NCI-H510A treated with DMSO at 0.1 percent for 48 hours (cell line): ENCODE results near the gene IL1RAPL2.
"Not testable (repeated sequence)": the region's sequence is repeated elsewhere in the genome, so short reads cannot be mapped to it uniquely, and the experiment has no call there.

Source experiments
- DNase-seq: peaks from one replicate; lab custom pipeline; 2025; lab: John Stamatoyannopoulos, UW

IL1RAPL2 gene

DNA sequence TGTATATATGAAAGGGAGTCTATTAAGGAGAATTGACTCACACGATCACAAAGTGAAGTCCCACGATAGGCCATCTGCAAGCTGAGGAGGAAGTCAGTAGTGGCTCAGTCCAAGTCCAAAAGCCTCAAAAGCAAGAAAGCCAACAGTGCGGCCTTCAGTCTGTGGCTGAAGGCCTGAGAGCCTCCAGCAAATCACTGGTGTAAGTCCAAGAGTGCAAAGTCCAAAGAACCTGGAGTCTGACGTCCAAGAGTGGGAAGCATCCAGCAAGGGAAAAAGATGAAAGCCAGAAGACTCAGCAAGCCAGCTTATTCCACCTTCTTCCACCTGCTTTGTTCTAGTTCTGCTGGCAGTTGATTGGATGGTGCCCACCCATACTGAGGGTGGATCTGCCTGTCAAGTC lies 104.1 kb downstream of the IL1RAPL2 start:
- DNase-seq, result no peak

DNA sequence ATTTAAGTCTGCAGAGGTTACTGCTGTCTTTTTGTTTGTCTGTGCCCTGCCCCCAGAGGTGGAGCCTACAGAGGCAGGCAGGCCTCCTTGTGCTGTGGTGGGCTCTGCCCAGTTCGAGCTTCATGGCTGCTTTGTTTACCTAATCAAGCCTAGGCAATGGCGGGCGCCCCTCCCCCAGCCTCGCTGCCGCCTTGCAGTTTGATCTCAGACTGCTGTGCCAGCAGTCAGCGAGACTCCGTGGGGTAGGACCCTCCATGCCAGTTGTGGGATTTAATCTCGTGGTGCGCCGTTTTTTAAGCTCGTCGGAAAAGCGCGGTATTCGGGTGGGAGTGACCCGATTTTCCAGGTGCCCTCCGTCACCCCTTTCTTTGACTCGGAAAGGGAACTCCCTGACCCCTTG lies 111.5 kb downstream of the IL1RAPL2 start:
- DNase-seq, result not testable (repeated sequence)

DNA sequence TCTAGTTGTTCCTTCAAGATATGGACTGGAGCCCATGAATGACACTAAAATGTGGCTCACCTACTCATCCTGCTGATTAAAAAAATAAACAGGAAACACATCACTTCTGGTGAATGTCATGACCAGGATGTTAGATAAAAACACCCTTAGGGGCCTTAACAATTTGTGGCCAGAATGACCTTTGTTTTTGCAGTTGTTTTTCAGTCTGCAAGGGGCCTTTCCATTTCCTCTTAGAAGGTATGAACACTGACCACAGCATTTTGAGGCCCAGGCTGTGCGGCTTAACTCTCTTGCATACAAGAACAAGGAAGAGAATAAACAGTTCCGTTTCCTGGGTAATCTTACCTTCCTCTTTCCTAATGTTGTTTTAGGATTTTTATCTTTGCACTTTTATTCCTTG lies 113.2 kb downstream of the IL1RAPL2 start:
- DNase-seq, result no peak

DNA sequence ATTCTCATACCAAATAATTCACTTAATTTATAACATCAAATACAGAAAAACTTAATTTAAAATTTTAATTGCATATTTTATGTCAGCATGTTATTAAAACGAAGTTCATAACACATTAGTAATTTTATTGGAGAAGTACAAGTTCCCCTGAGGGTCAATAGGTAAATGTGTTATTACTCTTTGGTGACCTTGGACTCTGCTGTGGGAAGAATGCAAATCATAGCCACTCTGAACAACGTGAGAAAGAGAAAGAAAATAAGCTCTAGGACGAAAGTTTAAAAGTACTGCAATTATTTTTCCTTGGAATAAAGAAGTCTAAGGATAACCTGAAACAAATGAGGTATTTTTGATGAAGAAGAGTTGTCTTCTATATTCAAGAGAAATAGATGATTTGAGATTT lies 115.2 kb downstream of the IL1RAPL2 start:
- no peak for DNase-seq

DNA sequence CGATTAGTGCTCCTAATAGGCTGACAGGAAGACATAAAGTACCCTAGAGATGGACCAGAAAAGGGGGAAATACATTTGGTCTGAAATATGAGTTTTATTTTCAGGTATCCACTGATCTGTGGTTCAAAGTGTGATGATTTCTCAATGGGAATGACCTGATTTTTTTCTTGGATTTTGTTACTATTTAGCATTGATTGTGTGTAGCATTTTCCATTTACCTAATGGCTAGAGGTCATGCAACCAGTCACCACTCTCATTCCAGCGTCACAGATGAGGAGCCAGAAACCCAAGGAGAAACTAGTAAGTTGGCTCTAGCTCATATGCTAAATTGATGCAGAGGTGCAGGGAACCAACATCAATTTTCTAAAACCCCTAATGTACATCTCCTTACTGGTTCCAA lies 118.1 kb downstream of the IL1RAPL2 start:
- no peak for DNase-seq

DNA sequence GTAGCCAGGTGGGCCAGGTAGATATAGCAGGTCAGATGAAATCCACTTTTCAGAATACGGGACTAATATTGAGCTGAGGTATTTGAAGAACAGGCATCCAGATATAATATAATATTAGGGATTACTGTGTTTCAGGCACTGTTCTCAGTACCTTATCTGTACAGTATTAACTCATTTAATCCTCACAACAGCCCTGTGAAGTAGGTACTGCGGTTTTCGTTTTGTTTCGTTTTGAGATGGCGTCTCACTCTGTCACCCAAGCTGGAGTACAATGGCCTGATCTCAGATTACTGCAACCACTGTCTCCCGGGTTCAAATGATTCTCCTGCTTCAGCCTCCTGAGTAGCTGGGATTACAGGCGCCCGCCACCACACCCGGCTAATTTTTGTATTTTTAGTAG lies 129.6 kb downstream of the IL1RAPL2 start:
- DNase-seq, result no peak

DNA sequence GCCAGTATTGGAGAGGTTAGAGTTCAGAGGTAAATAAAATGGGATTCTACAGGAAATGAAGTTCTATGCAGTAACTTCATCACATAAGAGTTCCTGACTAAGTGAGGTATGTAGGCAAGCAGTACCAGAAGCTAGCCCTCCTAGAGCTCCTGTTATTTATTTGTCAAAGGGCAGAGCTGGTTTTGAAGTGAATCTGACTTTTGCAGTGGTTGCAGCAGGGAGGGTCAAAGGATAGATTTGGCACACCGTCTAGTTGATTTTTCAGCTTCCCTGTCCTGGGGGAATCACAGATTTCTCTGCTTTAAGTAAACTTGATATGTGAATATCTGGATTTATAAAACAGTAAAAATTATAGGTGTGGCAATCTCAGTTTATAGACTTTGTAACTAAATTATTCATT lies 130.7 kb downstream of the IL1RAPL2 start:
- DNase-seq, result no peak

DNA sequence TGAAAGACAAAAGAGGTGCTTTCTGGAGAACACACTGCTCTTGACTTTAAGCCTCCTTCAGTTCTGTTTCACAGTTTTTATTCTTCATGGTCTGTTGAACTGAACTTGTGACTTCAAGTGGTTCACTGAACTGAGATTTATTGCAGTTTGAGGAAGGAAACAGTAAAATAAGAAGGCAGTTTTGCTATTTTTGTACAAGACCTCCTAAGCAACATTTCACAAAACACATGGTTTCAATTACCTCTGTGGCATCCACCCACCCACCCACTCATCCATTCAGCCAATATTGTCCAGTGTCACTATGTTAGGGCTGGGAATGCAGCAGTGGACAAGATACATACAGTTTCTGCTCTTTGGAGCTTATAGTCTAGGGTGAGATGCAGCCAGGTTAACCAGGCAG lies 131.3 kb downstream of the IL1RAPL2 start:
- no peak for DNase-seq

DNA sequence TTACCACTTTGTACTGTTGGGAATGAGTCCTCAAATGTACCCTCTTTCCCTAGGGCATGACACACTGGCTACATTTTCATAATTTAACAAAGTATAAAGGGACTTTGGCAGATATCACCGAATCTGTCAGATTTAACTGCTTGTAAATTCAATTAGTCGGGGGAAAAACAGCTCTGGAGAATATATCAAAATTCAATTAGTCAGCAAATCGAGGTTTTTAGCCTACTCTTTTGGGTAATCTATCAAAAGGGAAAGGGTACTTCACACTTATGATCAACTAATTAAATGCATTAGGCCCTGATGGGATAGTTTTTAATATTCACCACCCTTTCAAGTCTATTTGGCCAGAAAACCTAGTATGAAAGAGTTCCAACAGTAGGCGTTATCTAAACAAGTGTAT lies 141.0 kb downstream of the IL1RAPL2 start:
- DNase-seq, result no peak

DNA sequence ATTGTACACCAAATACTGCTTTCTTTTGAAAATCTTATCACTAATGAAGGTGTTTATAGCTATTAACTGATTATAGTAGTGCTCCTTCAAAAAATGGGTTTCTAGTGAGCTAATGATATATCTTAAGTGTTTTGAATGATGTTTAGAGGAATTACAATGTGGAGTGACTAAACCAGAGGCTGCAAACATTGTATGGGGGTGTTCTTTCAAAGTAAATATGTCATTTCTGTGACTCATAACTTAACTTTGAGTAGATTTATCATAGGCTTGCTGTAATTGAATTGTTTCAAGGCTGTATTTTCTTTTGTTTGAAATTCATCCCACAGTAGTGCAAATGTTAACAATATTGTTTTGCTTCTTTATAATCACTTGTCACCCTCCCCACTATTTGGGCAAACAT lies 141.6 kb downstream of the IL1RAPL2 start:
- no peak for DNase-seq

DNA sequence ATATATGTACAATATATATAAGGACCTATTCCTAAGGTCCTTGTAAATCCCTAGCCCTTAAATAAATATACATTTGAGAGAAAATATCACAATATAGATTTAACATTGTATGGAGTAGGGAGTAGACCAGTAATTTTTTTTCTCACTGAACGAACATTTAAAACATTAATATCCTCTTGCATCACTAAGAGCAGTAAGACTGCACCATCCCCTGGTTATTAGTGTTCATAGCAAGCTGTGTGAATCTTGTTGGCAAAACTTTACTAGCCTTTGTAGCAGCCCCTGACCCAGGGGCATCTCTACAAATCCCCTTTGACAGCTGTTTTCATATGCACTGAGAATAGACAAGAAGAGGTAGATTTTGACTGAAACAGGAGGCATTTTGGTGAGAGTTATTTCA lies 146.5 kb downstream of the IL1RAPL2 start:
- no peak for DNase-seq

DNA sequence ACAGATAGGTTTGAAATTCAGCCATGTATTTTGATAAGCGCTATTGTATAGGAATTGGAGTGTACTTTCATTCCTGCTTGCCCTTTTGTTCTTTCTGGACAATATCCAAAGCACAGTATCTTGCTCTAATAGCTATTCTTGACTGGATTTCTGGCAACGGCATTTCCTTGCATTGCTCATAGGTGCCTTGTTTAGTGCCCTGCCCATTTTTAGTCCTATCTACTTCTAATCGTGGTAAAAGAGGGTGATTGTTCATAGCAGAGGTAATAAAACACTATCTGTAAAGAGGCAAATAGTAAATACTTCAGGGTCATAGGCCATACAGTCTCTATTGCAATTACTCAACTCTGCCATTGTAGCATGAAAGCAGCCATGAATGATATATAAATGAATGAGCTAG lies 155.9 kb downstream of the IL1RAPL2 start:
- DNase-seq, result no peak

DNA sequence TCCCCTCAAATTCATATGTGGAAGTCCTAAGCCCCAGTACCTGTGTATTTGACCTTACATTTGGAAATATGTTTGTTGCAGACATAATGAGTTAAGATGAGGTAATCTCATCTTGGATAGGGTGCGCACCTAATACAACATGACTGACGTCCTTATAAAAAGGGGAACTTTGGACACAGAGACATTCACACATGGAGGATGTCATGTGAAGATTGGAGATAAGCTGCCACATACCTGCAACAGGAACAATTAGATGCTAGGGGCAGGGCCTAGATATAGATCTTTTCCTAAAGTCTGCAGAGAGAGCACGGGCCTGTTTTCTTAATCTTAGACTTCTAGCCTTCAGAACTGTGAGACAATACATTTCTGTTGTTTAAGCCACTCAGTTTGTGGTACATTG lies 162.5 kb downstream of the IL1RAPL2 start:
- DNase-seq, result no peak

DNA sequence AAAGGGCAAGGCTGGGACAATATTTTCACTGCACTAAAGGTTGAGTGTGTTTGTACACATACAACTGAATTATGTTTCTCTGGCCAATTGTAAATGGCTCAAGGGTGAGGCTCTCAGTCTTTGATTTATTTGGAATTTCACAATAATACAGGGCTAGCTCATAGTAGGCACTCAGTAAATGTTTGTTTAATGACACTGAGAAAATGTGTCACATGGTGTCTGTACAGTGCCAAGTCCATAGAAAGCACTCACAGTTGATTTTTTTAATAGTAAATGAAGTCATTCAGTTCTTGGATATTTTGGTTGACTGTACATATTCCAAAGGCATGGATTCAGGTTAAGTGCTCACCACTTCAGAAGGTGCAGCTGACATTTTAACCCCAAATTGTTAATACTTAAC lies 176.4 kb downstream of the IL1RAPL2 start:
- DNase-seq, result no peak

DNA sequence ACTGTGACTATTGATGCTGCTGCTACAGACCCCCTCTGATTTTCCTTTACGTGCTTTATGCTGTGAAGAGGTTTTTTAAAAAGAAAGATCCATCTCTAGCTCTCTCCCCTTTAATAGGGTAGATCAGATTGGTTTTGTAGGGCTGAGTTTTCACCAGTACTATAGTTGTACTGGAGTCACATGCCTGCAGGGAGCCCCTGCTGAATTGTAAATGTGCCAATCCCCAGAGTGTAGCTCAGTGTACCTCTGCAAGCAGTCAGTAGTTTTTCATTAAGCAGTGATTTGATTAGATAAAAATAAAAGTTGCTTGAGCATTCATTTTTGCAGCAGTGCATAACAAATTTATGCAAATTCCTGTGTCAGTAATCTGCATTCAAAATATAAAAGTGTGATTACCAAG lies 179.2 kb downstream of the IL1RAPL2 start:
- no peak for DNase-seq

DNA sequence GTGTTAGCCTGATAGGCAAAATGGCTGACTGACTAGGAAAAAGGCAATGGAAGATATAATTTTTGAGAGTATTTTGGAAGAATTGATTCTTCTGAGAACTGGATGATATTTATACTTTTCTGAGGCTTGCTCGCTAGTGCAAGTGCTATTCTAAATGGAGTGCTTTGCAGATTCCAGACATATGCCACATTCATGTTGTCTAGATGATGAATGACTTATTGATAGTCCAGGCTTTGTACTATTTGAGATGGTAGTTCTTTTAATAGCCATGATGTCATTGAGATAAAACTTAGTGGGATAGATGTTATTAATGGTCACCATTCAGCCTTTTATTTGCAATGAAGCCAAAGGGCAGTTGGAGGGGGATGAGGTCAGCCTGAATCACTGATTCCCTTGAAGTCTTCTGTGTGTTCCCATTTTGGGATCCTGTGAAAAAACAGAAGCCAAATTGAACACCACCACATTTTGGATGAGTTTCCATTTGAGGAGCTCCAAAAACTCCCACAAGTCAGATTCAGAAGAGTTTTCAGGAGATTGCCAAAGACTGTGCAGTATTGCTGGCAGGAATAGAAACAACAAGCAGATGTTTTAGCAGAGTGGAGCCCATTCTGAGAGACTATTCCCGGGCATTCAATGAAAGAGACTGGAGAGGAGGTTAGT lies 184.1 kb downstream of the IL1RAPL2 start:
- DNase-seq, result no peak

DNA sequence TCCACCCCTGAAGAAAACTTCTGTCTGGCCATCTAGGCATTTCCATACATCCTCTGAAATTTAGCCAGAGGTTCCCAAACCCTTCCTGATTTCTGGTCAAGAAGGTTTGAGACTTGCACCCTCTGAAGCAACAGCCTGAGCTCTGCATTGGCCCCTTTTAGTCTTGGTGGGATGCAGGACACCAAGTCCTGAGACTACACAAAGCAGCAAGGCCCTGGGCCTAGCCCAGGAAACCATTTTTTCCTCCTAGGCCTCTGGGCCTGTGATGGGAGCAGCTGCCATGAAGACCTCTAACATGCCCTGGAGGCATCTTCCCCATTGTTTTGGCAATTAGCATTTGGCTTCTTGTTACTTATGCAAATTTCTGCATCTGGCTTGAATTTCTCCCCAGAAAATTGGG lies 196.6 kb downstream of the IL1RAPL2 start:
- no peak for DNase-seq

DNA sequence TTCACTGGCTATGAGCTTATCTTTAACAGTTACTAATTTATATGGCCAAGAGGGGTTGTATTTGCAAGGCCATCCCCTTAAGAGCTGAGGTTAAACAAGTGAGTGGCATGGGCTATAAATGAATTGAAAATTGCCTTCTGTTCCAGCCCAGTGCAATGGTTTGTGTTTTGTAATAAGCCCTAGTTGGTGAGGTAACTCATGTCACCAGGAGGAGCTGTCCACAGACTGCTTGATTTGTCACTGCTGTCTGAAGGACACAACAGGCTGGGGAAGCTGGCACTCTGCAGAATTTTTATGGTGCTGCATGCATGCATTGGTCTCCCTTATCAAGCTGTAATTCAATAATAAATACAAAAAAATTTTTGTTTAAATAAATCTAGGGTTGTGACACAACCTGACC lies 223.8 kb downstream of the IL1RAPL2 start:
- DNase-seq, result no peak

DNA sequence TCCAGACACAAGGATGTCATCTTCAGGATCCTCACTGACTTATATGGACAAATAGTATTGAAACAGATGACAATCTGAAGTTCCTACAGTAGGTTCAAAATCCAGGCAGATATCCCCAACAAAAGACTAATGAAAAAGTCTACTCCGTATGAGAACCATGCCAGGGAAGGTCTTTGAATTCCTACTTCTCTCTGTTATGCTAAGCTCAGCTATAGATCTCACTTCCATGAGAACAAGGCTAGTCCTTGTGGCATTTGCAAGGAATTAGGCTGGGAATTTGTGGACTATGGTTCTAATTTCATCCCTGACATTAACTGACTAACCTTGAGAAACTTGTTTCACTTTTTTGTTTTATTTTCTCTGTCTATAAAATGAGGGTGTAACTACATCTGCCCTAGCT lies 229.8 kb downstream of the IL1RAPL2 start:
- DNase-seq, result no peak

DNA sequence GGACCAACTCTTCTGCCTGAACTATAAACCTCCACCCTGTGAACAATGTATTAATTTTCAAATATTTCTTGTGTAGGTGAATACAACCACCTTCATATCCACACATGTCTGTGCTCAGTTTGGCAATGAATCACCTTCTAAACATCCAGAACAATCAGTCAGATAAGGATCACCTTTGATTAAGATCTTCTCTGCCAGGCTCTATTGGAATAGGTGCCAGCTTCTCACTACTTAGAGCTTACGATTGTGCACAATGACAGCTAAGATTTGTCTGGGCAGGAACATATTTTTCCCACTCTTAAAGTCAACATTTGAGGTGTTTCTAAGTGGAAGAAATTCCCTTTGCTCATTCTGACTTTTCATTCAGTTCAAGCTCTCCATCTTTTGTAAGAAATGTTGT lies 237.2 kb downstream of the IL1RAPL2 start:
- DNase-seq, result no peak

DNA sequence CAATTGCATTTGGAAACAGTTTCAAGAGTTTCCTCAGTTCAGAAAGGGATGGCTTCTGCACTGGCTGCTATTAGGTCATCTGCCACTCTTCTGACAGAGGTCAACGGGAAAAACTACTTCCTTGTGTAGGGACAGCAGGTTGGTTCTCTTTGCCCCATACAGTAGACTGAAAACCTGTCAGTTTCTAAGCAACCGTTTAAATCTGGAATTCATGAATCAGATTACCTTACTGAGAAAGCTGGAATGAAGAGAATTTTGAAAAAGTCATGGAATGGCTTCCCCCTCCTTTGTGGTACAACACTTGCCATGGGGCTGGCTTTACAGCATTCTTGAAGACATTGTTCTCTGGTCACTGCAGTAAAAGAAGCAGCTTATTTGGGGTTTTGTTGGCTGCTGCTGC lies 240.3 kb downstream of the IL1RAPL2 start:
- DNase-seq, result no peak

DNA sequence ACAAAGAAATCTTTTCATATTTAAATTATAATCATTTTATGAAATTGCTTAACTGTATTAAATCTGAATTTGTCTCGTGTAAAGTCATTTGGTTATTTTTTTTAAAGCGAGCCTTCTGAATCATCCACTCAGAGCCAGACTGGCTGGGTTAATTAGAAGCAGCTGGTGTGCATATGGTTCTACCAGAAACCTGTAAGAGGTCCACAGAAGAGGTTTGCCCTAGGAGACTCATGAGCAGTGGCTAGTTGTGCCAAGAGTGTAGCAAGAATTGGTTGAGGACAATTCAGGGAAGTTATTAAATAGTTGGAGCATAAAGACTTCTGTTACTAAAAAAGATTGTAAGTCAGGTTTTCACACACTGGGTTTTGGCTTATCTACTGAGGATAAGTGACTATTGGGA lies 267.4 kb downstream of the IL1RAPL2 start:
- DNase-seq, result no peak

DNA sequence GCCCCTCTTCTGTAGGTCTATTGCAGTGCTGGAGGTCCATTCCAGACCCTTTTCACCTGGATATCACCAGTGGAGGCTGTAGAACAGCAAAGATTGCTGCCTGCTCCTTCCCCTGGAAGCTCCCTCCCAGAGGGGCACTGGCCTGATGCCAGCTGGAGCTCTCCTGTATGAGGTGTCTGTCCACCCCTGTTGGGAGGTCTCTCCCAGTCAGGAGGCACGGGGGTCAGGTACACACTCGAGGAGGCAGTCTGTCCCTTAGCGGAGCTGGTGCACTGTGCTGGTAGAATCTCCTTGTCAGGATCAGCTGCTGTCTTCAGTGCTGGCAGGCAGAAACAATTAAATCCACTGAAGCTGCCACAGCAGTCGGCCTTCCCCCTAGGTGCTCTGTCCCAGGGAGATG lies 276.6 kb downstream of the IL1RAPL2 start:
- DNase-seq, result no peak

DNA sequence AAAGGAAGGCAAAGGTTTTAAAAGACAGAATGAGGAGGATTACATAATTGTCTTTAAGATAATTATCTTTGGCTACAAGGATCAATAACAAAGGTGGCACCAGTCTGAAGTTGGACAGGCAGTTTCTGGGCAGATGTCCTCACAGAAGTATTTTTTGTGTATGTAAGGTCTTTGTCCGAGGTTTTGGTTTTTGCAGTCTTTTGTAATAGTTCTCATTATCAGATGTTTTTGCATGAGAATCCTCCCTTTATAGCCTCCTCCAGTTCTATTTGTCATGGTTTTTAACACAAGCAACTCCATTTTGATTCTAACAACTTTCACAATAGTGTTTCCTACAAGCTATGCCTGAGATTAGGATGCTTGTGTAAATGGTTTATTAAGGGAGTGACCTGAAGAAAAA lies 286.2 kb downstream of the IL1RAPL2 start:
- DNase-seq, result no peak

DNA sequence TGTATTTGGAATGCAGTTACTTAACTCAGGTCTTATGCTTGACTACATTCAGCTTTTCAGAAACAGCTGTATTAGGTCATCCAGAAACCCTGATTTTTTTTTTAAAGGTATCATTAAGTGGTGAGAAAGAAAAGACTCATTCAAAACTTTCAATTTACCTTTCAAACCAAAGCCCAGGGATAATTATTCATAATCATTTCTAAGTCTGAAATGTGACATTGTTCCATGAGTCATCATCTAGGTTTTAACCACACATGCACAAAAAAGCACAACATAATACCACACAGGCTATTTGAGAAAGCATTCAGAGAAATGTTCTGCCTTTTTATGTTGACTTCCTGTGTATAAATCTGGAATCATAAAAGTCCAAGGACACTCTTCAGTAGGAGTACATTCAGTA lies 288.2 kb downstream of the IL1RAPL2 start:
- DNase-seq, result no peak
